ENCODE data around the gene GRIP1. TPM values are rescaled to one million over a fixed set of nuclear protein-coding genes. Genes with fewer than 3 reads are reported as not detected.

Gene GRIP1
- total RNA-seq, 6 donors from 2014 or later: 0.33 to 5.2 (median 1.7) TPM

GRCh38 chr12:66345212-66345611, 333.7 kb downstream of the GRIP1 start:
- Histone ChIP-seq H3K27me3 (no peaks in the 10 kb centered on the region), H3K27ac (no peak overlapping the region), H3K9me3 (peaks cover 0 to 13% (median 10%) of the 10 kb centered on the region in 4 donors), H3K36me3 (peaks cover 0 to 31% (median 4%) of the 10 kb centered on the region in 4 donors), H3K4me1 (no peaks in the 10 kb centered on the region), H3K4me3 (no peak overlapping the region)
- TF ChIP-seq EP300 (IDR thresholded peaks at IDR 0.05) (no peak), POLR2AphosphoS5 (IDR thresholded peaks at IDR 0.05) (no peak), CTCF (IDR thresholded peaks at IDR 0.05) (no peak), POLR2A (IDR thresholded peaks at IDR 0.05) (no peak)
- 55% methylated on average over 3 of the region's 3 CpGs for WGBS, 2 donors
- DNase-seq: no peak
- no peak for ATAC-seq (ENCODE audit: low FRiP score in 2 of 2)

GRCh38 chr12:66341126-66341525, 337.8 kb downstream of the GRIP1 start:
- Histone ChIP-seq H3K36me3 (peaks cover 3 to 48% (median 11%) of the 10 kb centered on the region in 4 donors), H3K27ac (no peak overlapping the region), H3K4me1 (no peaks in the 10 kb centered on the region), H3K27me3 (no peaks in the 10 kb centered on the region), H3K9me3 (peaks cover 0 to 13% (median 10%) of the 10 kb centered on the region in 4 donors), H3K4me3 (no peak overlapping the region)
- ATAC-seq (ENCODE audit: low FRiP score in 2 of 2): no peak
- TF ChIP-seq POLR2A (IDR thresholded peaks at IDR 0.05) (no peak), EP300 (IDR thresholded peaks at IDR 0.05) (no peak), POLR2AphosphoS5 (IDR thresholded peaks at IDR 0.05) (no peak)
- no peak for DNase-seq
- 94 to 96% methylated on average over 4 of the region's 4 CpGs for WGBS, 2 donors

- no peak for TF ChIP-seq POLR2A (IDR thresholded peaks at IDR 0.05)
- no peak for TF ChIP-seq EP300 (IDR thresholded peaks at IDR 0.05)
- no peak for TF ChIP-seq CTCF (IDR thresholded peaks at IDR 0.05)
- TF ChIP-seq POLR2AphosphoS5 (IDR thresholded peaks at IDR 0.05): no peak
- peaks cover 3 to 48% (median 11%) of the 10 kb centered on the region in 4 donors for H3K36me3 ChIP-seq
- H3K27me3 ChIP-seq: no peaks in the 10 kb centered on the region
- ATAC-seq (ENCODE audit: low FRiP score in 2 of 2) (no peak), DNase-seq (no peak)
- no peak overlapping the region for H3K4me3 ChIP-seq
- no peaks in the 10 kb centered on the region for H3K4me1 ChIP-seq
- H3K9me3 ChIP-seq: peaks cover 0 to 13% (median 10%) of the 10 kb centered on the region in 4 donors
- WGBS, 2 donors: 97 to 99% methylated on average over 2 of the region's 2 CpGs
- H3K27ac ChIP-seq: no peak overlapping the region
Observed at GRCh38 chr12:66340131-66340530, 338.7 kb downstream of the GRIP1 start.

GRCh38 chr12:66337381-66338010, 341.4 kb downstream of the GRIP1 start:
- Histone ChIP-seq H3K9me3 (peaks cover 0 to 13% (median 10%) of the 10 kb centered on the region in 4 donors), H3K27ac (no peak overlapping the region), H3K4me3 (no peak overlapping the region), H3K27me3 (no peaks in the 10 kb centered on the region), H3K4me1 (no peaks in the 10 kb centered on the region), H3K36me3 (peaks cover 3 to 40% (median 11%) of the 10 kb centered on the region in 4 donors)
- DNase-seq (no peak), ATAC-seq (ENCODE audit: low FRiP score in 2 of 2) (no peak)
- WGBS, 2 donors: 93 to 94% methylated on average over 2 of the region's 2 CpGs
- no peak for TF ChIP-seq EP300 (IDR thresholded peaks at IDR 0.05)
- TF ChIP-seq CTCF (IDR thresholded peaks at IDR 0.05): no peak

- TF ChIP-seq CTCF (IDR thresholded peaks at IDR 0.05) (no peak), EP300 (IDR thresholded peaks at IDR 0.05) (no peak), POLR2AphosphoS5 (IDR thresholded peaks at IDR 0.05) (no peak), POLR2A (IDR thresholded peaks at IDR 0.05) (no peak)
- ATAC-seq (ENCODE audit: low FRiP score in 2 of 2) (no peak), DNase-seq (no peak)
- Histone ChIP-seq H3K9me3 (peaks cover 0 to 2% (median 0%) of the 10 kb centered on the region in 4 donors), H3K27me3 (no peaks in the 10 kb centered on the region), H3K36me3 (peaks cover 3 to 39% (median 7%) of the 10 kb centered on the region in 4 donors), H3K4me1 (no peaks in the 10 kb centered on the region), H3K4me3 (no peak overlapping the region), H3K27ac (no peak overlapping the region)
- WGBS, 2 donors: 92 to 96% methylated on average over 2 of the region's 2 CpGs
Observed at GRCh38 chr12:66335746-66336145, 343.1 kb downstream of the GRIP1 start.
